Measurements from ENCODE around the gene MACROD2.

GRCh38 chr20:14522595-14522994 is 527.3 kb downstream of the MACROD2 start:
- TF ChIP-seq CTCF (conservative IDR thresholded peaks at IDR 0.05; ENCODE audit: low read depth, low read length) (no peak), FOS (IDR thresholded peaks at IDR 0.05; ENCODE audit: low read depth, low read length) (no peak), RFX5 (IDR thresholded peaks at IDR 0.05; ENCODE audit: low read depth, low read length) (no peak), RAD21 (IDR thresholded peaks at IDR 0.05; ENCODE audit: low read length) (no peak), POLR2A (IDR thresholded peaks at IDR 0.05; ENCODE audit: low read depth, low read length) (no peak), CEBPB (IDR thresholded peaks at IDR 0.05; ENCODE audit: low read depth, low read length) (no peak), MAFK (IDR thresholded peaks at IDR 0.05; ENCODE audit: low read depth, low read length) (no peak), RCOR1 (IDR thresholded peaks at IDR 0.05; ENCODE audit: insufficient replicate concordance, low read length) (no peak), USF2 (IDR thresholded peaks at IDR 0.05; ENCODE audit: low read depth, low read length) (no peak), SMC3 (IDR thresholded peaks at IDR 0.05; ENCODE audit: low read depth, low read length) (no peak)

Data from IMR-90 (cell line).